Stimulated activated CD4-positive, alpha-beta T cell treated with anti-CD3 and anti-CD28 coated beads, TNF-alpha, amount 100 ng/mL, for 48 hours (primary cell): ENCODE data around the gene UBE2J1.

Source experiments
- DNase-seq, 3 donors: peaks; one replicate each; pipeline ENCODE4 v3.0.0-alpha.2; 2020; ENCODE audit warnings: low read depth in 3 of 3

UBE2J1 gene

DNA sequence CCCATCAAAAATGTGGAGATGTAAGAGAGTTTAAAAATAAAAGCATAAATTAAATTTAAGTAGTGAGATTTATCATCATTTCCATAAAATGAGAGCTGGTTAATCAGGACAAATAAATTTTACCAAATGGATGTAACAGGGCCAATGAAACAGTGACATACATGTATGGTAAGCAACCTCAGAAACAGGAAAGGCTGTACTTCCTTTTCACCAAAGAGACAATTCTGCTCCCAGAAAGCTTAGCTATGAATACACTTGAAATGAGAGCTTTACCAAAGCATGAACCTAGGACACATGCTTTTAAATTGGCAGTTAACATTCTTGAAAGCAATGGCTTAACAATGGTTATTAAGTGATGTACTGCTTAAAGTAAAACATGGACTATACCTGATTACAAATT lies 12.1 kb upstream of the UBE2J1 start:
- no peak for DNase-seq

DNA sequence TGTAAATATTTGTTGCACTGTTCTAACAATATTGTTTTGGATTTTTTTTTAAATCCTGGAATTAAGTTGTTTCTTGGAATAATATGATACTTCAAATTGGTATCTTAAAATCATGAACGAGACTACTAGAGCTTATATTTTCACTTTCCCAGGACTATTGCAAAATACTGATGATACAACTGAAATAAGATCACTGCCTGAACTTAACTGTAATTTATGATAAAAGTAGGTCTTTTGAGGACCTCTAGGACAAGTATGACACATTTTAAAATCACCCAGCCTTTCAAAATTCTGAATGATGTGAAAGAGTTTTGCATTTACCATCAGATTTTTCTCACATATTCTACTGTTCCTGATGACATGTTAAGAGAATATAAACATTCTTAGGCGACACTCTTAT lies 8.6 kb upstream of the UBE2J1 start:
- DNase-seq: no peak

DNA sequence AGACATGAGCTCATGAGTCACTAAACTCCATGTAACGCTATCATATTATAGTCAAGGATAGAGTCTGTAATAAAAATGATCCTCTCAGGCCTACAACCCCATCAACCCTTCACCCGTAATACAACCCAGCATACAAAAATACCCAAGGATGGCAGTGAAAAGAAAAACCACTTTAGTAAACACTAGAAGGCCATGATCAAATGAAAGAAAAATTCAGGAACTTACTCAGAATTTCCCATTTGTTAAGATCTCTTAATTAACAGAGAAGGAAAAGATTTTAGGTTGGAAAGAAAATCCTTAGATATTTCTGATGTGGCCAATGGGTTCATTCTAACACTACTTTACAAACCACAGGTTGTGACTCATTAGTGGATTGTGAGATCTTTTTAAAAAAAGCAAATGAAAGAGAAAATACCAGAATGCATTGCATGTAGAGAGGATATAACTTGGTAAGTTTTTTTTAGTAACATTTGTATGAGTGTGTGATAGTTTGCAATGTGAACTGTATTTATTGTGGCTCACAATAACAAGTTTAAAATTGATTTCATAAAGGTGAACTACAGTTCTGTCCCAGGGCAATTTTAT lies 8.0 kb upstream of the UBE2J1 start:
- DNase-seq: no peak

DNA sequence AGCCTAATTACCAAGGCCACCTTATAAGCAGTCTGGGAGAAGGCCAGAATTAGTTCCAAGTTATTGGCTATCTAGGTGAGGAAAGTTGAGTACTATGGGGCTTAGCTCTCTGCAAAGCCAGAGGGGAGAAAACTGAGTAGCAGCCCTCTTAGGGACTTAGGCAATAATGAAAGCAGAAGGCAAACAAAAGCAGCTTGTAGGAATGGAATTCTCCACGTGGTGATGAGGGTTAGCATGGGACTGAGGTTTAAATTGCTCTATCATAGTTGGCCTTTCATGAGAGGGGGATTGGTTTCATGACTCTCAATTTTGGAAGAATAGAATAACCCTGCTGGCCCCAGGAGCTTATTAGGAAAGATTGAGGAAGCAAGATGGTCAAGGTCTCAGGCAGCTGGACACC lies 7.0 kb upstream of the UBE2J1 start:
- no peak for DNase-seq

DNA sequence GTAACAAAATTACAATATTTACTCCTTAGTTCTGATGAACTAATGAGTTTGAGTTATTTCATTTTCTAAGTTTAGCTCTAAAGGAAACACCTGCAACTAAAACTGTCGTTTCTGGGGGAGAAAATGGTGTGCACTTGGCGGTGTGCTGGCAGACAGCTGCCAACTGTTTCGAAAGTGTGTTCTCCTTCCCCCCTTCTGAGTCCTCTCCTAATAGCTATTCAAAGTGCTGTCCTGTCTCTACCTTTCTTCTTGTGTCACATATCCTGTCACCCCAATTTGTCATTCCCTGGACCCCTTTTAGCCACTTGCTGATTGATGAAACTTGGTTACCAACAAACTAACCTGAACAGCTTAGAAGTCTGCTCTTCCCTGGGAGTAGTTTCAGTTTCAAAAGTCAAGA lies 4.9 kb upstream of the UBE2J1 start:
- DNase-seq: no peak

DNA sequence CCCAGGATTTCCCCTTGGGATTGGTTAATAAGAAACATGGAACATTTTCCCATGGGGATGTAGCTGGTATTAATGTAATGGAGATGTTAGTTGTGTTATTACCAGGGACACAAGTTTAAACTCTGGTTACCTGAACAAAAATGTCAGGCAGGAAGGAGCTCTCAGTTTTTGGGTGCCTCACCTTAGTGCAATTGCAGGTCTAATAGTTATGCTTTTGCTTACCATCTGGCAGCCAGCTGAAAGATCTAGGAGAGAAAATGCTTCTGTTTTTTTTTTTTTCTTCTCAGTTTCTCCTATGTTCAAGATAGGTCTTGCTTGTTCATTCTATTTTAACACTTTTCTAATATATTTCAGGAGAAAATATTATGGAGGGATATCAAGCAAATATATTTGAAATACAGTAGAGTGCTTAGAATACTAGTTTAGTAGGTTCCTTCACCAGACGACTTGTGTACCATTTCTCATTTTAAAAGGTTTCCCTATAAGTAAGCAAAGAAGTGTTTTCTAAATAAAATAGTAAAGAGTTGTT lies 4.2 kb upstream of the UBE2J1 start:
- DNase-seq: no peak

DNA sequence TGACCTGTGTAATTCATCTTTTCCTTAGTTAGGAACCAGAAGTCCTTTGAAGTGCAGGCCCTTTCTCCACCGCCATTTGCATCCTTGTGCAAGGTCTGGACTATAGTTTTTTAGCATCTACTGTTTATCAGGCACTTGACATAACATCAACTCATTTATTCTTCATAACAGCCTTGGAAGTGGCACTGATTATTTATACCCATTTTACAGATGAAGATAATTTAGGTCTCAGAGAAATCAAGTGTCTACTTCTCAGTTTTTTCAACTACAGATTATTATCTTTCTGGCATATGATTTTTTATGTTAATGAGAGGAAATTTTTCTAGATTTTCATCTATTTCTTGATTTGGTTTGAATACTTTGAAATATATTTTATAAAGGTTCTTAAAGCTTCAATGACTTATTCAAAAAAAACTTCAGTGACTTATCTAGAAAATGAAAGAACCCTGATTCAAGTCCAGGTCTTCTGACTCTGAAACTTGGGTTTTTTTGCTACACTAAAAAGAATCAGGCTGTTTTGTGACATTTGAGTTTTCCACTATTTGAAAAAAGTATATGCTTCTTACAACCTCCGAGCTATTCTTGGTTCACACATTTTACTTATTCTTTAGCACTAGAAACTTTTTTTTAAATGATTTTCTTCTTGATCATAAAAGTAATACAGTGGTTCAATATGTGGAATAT lies 3.1 kb upstream of the UBE2J1 start:
- no peak for DNase-seq

DNA sequence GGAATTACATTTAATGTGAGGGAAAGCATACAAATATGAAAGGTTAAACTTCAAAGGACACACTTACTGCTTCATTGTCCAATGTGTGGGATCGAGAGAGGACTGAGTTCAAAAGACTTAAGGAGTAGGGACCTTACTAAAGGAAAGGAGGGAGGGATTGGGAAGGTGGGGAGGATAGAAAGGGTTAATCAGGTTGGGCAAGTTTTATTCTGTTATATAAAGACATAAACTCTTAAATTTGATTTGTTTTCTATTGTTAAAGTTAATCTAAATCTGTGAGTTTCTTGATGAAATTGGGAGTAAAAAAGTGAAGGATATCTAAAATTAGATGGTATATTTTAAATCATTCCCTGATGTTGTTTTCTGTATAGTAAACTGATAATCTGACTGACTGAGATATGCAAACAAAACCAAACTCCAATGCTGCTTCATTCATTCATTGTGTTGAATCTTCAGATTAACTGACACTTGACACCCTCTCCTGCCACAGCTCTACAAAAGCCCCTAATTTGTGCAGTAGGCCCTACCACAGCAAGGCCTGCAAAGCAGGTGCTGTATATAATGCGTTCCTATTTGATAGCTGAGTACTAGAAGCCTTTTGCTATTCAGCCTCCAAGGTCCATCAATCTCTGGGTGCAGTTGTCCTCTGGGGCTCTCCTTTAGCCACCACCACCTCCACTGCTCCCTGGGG lies 1.3 kb upstream of the UBE2J1 start:
- DNase-seq: no peak

DNA sequence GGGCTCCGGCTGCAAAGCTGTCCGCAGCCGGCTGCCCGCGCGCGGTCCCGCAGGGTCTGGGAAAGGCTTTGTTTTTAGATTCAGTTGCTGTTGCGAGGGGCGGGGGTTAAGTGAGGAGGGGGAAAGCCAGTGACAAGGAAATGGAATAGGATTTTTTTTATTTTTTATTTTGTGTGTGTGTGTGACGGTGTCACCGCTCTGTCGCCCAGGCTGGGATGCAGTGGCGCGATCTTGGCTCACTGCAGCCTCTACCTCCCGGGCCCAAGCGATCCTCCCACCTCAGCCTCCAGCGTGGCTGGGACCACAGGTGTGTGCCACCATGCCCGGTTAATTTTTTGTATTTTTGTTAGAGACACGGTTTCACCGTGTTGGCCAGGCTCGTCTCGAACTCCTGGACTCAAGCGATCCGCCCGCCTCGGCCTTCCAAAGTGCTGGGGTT lies 615 bp upstream of the UBE2J1 start:
- peak in 1 of 3 donors; percentile 16 for DNase-seq

DNA sequence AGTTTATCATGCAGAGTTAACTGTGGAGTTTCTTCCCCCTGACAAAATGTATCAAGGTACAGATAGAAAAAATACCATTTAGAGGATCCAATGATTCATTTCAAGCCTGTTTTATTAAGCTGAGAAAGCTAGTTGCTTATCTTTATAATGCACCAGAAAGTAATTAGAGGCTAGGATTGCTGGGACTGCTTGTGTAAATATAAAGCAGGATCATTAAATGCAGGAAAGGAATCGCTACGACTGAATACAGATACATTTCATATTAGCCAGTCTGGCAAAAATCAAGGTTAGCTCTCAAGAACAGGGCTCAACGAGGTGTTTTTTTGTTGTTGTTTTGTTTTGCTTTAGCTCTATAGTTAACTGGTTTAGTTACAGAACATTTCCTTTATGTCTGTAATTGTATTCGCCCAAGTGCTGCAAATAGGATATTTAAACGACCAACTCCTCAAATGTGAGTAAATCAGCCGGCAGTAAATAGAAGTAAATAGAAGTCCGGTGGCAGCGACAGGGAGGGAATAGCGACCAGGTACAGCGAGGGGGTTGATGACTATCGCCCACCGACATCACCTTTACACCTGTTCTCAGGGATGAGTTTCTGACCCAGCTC lies 748 bp downstream of the UBE2J1 start:
- no peak for DNase-seq

DNA sequence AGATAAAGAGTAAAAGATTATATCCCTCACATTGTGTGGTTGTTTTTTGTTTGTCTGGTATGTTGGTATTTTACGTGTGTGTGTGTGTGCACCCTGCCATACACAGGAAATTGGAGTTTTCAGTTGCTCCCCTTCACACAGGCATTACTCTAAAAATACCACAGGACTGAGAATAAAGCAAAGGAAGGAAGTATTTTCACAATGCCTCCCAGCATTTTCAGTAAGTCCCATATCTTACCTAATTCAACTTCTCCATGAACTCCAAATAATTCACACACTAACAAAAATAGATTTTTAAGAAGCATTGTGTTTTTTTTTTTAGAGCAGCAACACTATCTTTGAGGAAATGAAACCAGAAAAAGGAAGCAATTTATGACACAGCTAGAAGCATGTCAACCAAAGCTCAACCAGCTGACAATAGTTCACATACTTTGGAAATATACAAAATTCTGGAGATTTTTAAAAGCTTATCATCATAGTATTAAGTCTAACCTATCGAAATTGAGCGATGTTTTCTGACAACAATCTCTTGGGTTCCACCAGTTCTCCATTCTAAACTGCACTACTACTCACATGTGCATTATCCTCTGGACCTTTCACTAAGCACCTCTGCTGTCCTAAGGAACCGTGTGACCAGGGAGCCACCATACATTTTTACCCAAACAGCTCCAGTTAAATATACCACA lies 2.1 kb downstream of the UBE2J1 start:
- no peak for DNase-seq

DNA sequence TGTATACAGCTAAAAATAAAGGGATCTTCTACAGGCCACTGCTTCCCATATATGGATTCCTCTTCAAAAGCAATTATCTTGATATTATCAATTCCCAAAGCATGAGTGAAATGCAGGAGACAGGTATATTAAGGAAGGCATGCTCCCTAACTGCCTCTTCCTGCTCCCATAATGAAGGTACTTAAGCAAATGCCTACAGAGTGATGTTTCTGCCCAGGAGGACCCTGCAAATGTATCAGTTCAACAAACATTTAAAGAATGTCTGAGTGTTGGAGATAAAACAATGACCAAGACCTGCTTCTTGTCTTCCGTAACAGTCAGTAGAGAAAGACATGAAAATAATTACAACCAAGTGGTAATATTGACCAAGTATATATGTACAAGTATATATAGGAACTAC lies 4.2 kb downstream of the UBE2J1 start:
- no peak for DNase-seq

DNA sequence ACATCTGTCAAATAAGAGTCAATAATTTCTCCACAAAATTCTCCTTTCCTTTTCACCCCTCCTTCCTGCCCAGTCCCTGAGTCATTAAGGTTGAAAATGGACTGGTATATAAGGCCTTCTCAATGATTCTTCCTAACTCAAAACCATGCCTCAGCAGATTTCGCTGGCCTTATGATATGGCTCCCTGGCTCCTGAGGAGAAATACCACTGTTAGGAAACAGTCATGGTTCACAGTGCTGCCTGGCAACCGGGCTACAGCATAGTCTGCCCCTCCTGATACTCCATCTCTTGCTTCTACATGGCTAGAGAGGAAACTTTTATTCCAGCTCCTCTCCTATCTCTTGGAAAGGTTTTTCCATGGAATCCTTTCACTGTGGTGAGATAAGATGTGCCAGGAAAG lies 4.7 kb downstream of the UBE2J1 start:
- DNase-seq: no peak

DNA sequence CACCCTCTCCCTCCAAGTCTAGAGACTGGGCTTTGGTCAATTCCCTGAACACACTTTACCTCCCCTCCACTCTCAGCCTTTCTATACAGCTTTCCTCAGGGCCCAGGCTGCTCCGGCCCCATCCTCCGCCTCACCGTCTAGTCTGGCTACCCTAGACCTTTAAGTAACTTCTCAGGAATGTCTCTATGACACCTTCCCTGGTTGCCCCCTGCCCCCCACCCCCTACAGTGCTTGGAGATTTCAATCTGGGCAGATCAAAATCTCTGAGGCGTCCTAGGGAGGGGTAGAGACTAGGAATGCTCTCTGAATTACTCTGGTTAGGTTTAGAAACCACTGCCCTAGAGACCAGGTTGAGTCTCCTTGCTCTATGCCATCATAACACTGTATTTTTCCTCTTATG lies 6.1 kb downstream of the UBE2J1 start:
- DNase-seq: no peak

DNA sequence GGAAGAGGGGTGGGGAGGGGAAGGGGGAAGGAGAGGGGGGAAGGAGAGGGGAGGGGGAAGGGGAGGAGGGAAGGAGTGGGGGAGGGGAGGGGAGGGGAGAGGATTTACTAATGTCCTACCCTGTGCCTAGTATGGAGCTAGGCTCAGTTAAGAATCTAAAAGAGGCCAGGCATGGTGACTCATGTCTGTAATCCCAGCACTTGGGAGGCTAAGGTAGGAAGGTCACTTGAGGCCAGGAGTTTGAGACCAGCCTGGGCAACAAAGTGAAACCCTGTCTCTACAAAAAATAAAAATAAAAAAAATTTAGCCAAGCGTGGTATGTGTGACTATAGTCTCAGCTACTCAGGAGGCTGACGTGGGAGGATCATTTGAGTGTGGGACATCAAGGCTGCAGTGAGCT lies 13.0 kb downstream of the UBE2J1 start:
- no peak for DNase-seq

DNA sequence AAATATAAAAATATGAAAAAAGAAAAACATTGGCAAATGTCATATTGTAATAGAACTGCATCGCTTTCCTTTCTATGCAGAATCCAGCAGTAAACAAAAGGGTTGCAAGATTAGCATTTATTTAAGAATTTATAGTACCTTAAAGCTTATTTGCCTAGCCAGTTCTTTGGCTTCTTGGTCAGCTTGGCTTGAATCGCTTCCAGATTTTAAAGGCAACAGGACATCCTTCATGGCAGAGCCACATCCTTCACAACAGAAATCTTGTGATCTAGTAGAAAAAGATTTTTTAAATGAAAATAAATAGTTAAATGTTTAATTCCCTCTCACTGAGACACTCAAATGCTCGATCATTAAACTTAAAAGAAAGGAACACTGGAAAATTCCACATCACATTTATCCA lies 17.4 kb downstream of the UBE2J1 start:
- no peak for DNase-seq

DNA sequence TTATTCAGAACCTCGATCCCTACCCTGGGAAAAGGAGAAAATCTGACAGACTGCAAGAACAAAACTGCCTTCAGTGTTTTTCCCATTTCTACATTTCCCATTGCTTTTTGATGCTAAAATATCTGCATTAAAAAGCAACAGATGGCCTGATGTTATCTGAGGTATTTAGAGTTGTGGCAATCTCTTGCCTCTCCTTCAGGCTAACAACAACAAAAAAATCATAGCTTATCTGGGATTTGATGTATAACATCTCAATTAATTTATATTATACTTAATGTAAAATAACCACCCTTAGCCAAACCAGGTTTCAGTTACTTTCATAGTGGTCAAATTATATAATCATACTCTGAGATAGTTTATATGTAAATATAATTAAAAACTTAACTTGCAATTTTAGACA lies 21.6 kb downstream of the UBE2J1 start:
- DNase-seq: no peak

DNA sequence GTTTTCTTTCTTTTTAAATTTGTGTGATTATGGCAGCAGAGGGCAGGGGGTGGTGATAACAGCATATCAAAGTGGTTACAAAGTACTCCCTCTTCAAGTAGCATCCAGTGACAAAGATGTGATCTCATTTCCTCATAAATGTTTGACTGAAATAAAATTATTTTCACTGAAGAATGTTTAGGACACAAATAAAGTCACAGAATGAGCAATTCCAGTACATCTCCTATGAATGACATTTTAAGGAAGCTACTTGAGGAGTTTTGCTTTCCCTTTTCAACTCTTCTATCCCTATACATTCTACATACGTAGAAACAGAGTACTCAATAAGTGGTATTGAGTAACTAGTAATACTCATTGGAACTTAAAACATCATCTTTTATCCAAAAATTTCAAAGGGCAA lies 23.5 kb downstream of the UBE2J1 start:
- DNase-seq: no peak

DNA sequence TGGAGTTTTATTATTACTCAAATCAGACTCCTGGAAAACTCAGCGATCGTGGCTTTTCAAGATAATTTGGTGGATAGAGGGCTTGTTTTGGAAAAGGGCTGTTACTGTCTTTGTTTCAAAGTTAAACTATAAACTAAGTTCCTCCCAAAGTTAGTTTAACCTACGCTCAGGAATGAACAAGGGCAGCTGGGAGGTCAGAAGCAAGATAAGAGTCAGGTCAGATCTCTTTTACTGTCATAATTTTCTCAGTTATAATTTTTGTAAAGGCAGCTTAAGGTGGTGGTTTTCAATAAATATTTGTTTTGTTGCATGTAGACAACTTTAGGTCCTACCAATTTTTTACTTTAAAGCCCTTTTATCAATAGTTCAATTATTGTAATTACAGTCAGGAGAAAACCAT lies 28.2 kb downstream of the UBE2J1 start:
- DNase-seq: no peak

DNA sequence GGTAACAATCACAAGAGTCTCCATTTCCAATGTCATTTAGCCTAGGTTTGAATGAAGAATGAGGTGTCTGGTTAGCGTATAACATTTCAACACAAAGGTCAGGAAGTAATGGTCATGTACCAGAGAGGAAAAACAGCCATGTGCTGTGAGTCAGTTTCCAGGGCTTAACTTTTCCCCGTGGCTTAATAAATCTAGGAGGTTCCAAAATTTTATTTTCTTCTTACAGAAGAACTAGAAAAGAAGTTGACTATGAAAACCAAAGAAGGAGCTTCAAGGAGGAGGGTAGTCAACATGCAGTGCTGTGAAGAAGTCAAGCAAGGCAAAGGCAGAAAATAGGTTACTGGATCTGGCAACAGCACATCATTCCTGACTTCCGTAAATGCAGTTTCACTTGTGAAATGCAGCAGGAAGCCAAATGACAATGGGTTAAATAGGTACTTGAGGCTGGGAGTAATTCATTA lies 29.0 kb downstream of the UBE2J1 start:
- no peak for DNase-seq

DNA sequence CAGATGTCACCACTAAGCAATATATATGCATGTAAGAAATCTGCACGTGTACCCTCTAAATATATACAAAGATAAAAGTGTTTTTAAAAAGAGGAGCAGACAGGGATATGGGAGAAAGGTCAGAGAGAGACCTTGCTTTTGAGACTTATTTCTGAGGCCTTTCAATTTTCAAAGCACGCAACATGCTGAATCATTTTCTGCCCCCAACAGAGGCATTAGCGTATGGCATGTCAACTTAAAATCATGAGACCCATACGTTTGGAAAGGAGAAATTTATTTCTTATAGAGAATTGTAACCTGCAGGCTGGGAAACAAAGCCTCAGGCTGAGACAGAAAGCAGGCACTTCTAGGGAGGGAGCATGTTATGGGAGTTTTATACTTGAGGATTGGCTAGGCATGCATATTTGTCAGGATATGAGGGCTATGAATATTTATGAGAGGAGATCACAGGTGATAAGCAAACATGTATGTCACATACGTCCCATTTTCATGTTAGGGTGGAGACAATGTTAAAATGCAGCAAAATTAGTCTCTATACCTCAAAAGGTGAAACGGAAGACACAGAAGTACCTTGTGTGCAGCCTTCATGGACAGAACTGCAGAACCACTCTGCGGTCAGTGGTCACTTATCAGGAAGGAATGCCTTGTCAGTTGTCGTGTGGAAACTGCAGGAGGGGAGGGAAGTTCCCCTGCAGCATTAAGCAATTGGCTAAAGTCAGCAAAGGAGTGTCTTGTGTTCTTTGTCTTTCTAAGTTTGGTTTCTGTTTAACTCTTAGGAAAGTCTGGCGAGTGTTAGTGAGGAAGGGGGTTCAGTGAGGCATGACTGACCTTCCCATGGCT lies 31.2 kb downstream of the UBE2J1 start:
- no peak for DNase-seq
